ENCODE measurements around the gene FCN2. TPM values are rescaled to one million over a fixed set of nuclear protein-coding genes. Genes with fewer than 3 reads are reported as not detected.

The FCN2 gene
- total RNA-seq, 1 experiment from 2014 or later = not detected

- no peak overlapping the region for H3K4me3 ChIP-seq (replicated peaks in 1 of 2; ENCODE audit: low read depth in 1 of 2, low read length in 2 of 2)
- intact Hi-C loops (cut with micrococcal nuclease) = no loop called here
- ATAC-seq (no peak), DNase-seq (ENCODE audit: low read depth, low spot score) (no peak)
- H3K9ac ChIP-seq (ENCODE audit: low read length) = no peak overlapping the region
- no TSS peak for BruUV-seq (replicated peaks)
- no peaks in the 10 kb centered on the region for H4K20me1 ChIP-seq (ENCODE audit: insufficient read depth)
- no peaks in the 10 kb centered on the region for H3K9me2 ChIP-seq (ENCODE audit: insufficient read depth)
- H2AFZ ChIP-seq (ENCODE audit: low read depth, low read length, poor library complexity, severe bottlenecking) = no peak overlapping the region
- no peaks in the 10 kb centered on the region for H3K9me3 ChIP-seq (ENCODE audit: control insufficient read depth in 1 of 2, insufficient read depth in 1 of 2, low read depth in 1 of 2, low read length in 2 of 2)
- H3K36me3 ChIP-seq (ENCODE audit: control insufficient read depth in 1 of 2, insufficient read depth in 2 of 2, low read length in 2 of 2) = no peaks in the 10 kb centered on the region
- H3K27me3 ChIP-seq (ENCODE audit: insufficient read depth, low read length) = peaks cover 7% of the 10 kb centered on the region; the same call in 1 of the 2 replicates
- no peak overlapping the region for H3K4me2 ChIP-seq (ENCODE audit: low read length)
- no peak for TF ChIP-seq SRF (IDR thresholded peaks at IDR 0.05; ENCODE audit: low read depth)
- no peak for TF ChIP-seq ZFX (IDR thresholded peaks at IDR 0.05)
- no peak for TF ChIP-seq EZH2 (IDR thresholded peaks at IDR 0.05)
- TF ChIP-seq YY1 (IDR thresholded peaks at IDR 0.05; ENCODE audit: extremely low read depth, insufficient replicate concordance, low read depth, low read length) = no peak
- no peak for TF ChIP-seq POLR2AphosphoS5 (IDR thresholded peaks at IDR 0.05; ENCODE audit: low read depth, low read length)
- no peak for TF ChIP-seq SP1 (IDR thresholded peaks at IDR 0.05; ENCODE audit: low read depth)
- TF ChIP-seq RAD21 (IDR thresholded peaks at IDR 0.05; ENCODE audit: low read depth) = no peak
- no peak for TF ChIP-seq CBX3 (IDR thresholded peaks at IDR 0.05; ENCODE audit: low read depth)
- TF ChIP-seq ZNF274 (IDR thresholded peaks at IDR 0.05; ENCODE audit: low read depth, low read length) = no peak
- TF ChIP-seq TCF7L2 (IDR thresholded peaks at IDR 0.05; ENCODE audit: borderline replicate concordance, extremely low read depth, insufficient read depth, insufficient read length) = no peak
- TF ChIP-seq MAX (IDR thresholded peaks at IDR 0.05) = no peak
- no peak for TF ChIP-seq POLR2A (IDR thresholded peaks at IDR 0.05; ENCODE audit: borderline replicate concordance, extremely low read depth, insufficient read depth, insufficient read length)
- no peak for TF ChIP-seq ELF1 (IDR thresholded peaks at IDR 0.05; ENCODE audit: borderline replicate concordance, low read depth)
- TF ChIP-seq EZH2phosphoT487 (IDR thresholded peaks at IDR 0.05; ENCODE audit: borderline replicate concordance) = no peak
- TF ChIP-seq CTCF (IDR thresholded peaks at IDR 0.05 in 2 of 3, conservative IDR thresholded peaks at IDR 0.05 in 1 of 3; ENCODE audit: borderline replicate concordance in 1 of 3, insufficient read depth in 1 of 3, low read depth in 2 of 3, low read length in 2 of 3) = no peak
- POLR2A ChIA-PET = no interaction called here
- CTCF ChIA-PET = no interaction called here
- no peaks in the 10 kb centered on the region for H3K79me2 ChIP-seq (ENCODE audit: insufficient read depth, low read length)
- H3K27ac ChIP-seq (ENCODE audit: low read depth, low read length) = no peak overlapping the region
- RAD21 ChIA-PET (ENCODE audit: low non-redundant PET in 1 of 2, low total read pairs in 2 of 2, uncharacterized antibody in 2 of 2, unreplicated experiment in 2 of 2) = no interaction called here
- no peaks in the 10 kb centered on the region for H3K4me1 ChIP-seq (ENCODE audit: control insufficient read depth in 1 of 2, insufficient read depth in 2 of 2, low read length in 2 of 2)
These were observed 10.3 kb upstream of the FCN2 start for GRCh38 chr9:134870301-134870694.
